Measurements from ENCODE around the gene TACR2.

DNA sequence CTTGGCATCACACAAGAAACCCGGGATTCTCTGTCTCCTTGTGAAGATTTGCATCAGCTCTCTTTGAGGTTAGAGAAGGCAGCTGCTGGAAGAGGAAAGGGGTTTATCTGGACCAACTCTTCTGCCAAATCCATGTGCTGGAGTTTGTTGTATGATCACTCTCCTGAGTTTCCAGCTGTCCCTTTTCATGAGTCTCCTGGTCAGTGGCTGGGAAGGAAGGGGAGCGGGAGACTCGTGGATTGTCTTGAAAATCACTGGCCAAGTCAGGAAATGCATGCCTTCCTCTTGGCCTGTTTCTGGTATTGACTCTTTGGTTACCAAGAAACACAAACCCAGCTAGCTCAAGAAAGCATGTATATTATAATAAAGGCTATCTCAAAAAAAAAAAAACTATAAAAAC, 38.8 kb downstream of the TACR2 start:
- TF ChIP-seq, protein P1, sequence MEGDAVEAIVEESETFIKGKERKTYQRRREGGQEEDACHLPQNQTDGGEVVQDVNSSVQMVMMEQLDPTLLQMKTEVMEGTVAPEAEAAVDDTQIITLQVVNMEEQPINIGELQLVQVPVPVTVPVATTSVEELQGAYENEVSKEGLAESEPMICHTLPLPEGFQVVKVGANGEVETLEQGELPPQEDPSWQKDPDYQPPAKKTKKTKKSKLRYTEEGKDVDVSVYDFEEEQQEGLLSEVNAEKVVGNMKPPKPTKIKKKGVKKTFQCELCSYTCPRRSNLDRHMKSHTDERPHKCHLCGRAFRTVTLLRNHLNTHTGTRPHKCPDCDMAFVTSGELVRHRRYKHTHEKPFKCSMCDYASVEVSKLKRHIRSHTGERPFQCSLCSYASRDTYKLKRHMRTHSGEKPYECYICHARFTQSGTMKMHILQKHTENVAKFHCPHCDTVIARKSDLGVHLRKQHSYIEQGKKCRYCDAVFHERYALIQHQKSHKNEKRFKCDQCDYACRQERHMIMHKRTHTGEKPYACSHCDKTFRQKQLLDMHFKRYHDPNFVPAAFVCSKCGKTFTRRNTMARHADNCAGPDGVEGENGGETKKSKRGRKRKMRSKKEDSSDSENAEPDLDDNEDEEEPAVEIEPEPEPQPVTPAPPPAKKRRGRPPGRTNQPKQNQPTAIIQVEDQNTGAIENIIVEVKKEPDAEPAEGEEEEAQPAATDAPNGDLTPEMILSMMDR (IDR thresholded peaks at IDR 0.05), result no peak
- TF ChIP-seq FOSL2 (IDR thresholded peaks at IDR 0.05), result no peak
- no peak for TF ChIP-seq FOSL2 (CRISPR knock-in tag; IDR thresholded peaks at IDR 0.05)
- no peak for TF ChIP-seq ESRRA (IDR thresholded peaks at IDR 0.05; ENCODE audit: borderline replicate concordance, low read length)
- TF ChIP-seq, protein P2, sequence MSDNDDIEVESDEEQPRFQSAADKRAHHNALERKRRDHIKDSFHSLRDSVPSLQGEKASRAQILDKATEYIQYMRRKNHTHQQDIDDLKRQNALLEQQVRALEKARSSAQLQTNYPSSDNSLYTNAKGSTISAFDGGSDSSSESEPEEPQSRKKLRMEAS (IDR thresholded peaks at IDR 0.05), result no peak
- TF ChIP-seq, protein P3, sequence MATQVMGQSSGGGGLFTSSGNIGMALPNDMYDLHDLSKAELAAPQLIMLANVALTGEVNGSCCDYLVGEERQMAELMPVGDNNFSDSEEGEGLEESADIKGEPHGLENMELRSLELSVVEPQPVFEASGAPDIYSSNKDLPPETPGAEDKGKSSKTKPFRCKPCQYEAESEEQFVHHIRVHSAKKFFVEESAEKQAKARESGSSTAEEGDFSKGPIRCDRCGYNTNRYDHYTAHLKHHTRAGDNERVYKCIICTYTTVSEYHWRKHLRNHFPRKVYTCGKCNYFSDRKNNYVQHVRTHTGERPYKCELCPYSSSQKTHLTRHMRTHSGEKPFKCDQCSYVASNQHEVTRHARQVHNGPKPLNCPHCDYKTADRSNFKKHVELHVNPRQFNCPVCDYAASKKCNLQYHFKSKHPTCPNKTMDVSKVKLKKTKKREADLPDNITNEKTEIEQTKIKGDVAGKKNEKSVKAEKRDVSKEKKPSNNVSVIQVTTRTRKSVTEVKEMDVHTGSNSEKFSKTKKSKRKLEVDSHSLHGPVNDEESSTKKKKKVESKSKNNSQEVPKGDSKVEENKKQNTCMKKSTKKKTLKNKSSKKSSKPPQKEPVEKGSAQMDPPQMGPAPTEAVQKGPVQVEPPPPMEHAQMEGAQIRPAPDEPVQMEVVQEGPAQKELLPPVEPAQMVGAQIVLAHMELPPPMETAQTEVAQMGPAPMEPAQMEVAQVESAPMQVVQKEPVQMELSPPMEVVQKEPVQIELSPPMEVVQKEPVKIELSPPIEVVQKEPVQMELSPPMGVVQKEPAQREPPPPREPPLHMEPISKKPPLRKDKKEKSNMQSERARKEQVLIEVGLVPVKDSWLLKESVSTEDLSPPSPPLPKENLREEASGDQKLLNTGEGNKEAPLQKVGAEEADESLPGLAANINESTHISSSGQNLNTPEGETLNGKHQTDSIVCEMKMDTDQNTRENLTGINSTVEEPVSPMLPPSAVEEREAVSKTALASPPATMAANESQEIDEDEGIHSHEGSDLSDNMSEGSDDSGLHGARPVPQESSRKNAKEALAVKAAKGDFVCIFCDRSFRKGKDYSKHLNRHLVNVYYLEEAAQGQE (IDR thresholded peaks at IDR 0.05), result no peak
- TF ChIP-seq, protein P4, sequence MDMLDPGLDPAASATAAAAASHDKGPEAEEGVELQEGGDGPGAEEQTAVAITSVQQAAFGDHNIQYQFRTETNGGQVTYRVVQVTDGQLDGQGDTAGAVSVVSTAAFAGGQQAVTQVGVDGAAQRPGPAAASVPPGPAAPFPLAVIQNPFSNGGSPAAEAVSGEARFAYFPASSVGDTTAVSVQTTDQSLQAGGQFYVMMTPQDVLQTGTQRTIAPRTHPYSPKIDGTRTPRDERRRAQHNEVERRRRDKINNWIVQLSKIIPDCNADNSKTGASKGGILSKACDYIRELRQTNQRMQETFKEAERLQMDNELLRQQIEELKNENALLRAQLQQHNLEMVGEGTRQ (IDR thresholded peaks at IDR 0.05), result no peak
- TF ChIP-seq, protein P5, sequence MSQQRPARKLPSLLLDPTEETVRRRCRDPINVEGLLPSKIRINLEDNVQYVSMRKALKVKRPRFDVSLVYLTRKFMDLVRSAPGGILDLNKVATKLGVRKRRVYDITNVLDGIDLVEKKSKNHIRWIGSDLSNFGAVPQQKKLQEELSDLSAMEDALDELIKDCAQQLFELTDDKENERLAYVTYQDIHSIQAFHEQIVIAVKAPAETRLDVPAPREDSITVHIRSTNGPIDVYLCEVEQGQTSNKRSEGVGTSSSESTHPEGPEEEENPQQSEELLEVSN (IDR thresholded peaks at IDR 0.05; ENCODE audit: borderline replicate concordance, low read depth), result no peak
- no peak for TF ChIP-seq MAFK (IDR thresholded peaks at IDR 0.05; ENCODE audit: partially characterized antibody)
